WTC11 (cell line): ENCODE results near the gene ESRRG. TPM values are rescaled to one million over a fixed set of nuclear protein-coding genes. Genes with fewer than 3 reads are reported as not detected.

Experiments
- ATAC-seq: fragments of 200-7000 bp; cut with Tn5 transposase; 2 replicates; pipeline ENCODE4 v1.10.0; 2021; ENCODE audit warnings: mild to moderate bottlenecking, moderate library complexity
- CTCF ChIA-PET: fragments of 300-600 bp; sonication (Branson Sonifier 250); formaldehyde crosslinking; loops from one replicate; lab custom pipeline; 2021; ENCODE audit warnings: antibody characterized with exemption; lab: Charles Lee
- POLR2A ChIA-PET: fragments of 350-600 bp; sonication (Branson Sonifier 250); formaldehyde crosslinking; loops from one replicate; lab custom pipeline; 2021; ENCODE audit warnings: antibody characterized with exemption; lab: Charles Lee
- DNase-seq: peaks from one replicate; pipeline ENCODE4 v3.0.0; 2021; ENCODE audit warnings: low spot score
- H3K27ac Mint-ChIP-seq: 2 replicates; pipeline ENCODE4 v1.8.0; 2021; ENCODE audit warnings: mixed read lengths
- H3K27me3 Mint-ChIP-seq: 2 replicates; pipeline ENCODE4 v1.8.0; 2021; ENCODE audit warnings: low read depth, mild to moderate bottlenecking, moderate library complexity, mixed read lengths
- H3K36me3 Mint-ChIP-seq: 2 replicates; pipeline ENCODE4 v1.8.0; 2021; ENCODE audit warnings: mixed read lengths
- H3K4me1 Mint-ChIP-seq: 2 replicates; pipeline ENCODE4 v1.8.0; 2022; ENCODE audit warnings: mixed read lengths
- H3K4me3 Mint-ChIP-seq: 2 replicates; pipeline ENCODE4 v1.8.0; 2021; ENCODE audit warnings: mild to moderate bottlenecking, moderate library complexity, mixed read lengths
- H3K9me3 Mint-ChIP-seq: 2 replicates; pipeline ENCODE4 v1.8.0; 2021; ENCODE audit warnings: mixed read lengths
- CBFB ChIP-seq: sonication (generic); formaldehyde crosslinking; IDR thresholded peaks from 2 replicates; pipeline ENCODE4 v1.8.1; 2022; ENCODE audit warnings: mild to moderate bottlenecking, low read depth, missing genetic modification reagents
- CREB1 ChIP-seq: sonication (generic); formaldehyde crosslinking; IDR thresholded peaks from 2 replicates; pipeline ENCODE4 v1.8.0; 2023; ENCODE audit warnings: mild to moderate bottlenecking, missing genetic modification reagents
- MYBL2 ChIP-seq: sonication (generic); formaldehyde crosslinking; IDR thresholded peaks from 2 replicates; pipeline ENCODE4 v1.8.1; 2023; ENCODE audit warnings: mild to moderate bottlenecking, moderate library complexity, missing genetic modification reagents
- NR3C1 ChIP-seq: sonication (generic); formaldehyde crosslinking; conservative IDR thresholded peaks from 2 replicates; pipeline ENCODE4 v1.8.1; 2023; ENCODE audit warnings: low read depth, mild to moderate bottlenecking, missing genetic modification reagents
- OVOL2 ChIP-seq: fragments of 250-450 bp; sonication (Bioruptor Pico); IDR thresholded peaks from 2 replicates; pipeline ENCODE4 v1.9.0; 2021; ENCODE audit warnings: mild to moderate bottlenecking, borderline replicate concordance
- SMAD3 ChIP-seq: sonication (generic); formaldehyde crosslinking; IDR thresholded peaks from 2 replicates; pipeline ENCODE4 v1.8.0; 2022; ENCODE audit warnings: missing genetic modification reagents, mild to moderate bottlenecking, borderline replicate concordance
- TP53 ChIP-seq: sonication (generic); formaldehyde crosslinking; IDR thresholded peaks from 2 replicates; pipeline ENCODE4 v1.8.1; 2023; ENCODE audit warnings: mild to moderate bottlenecking, missing genetic modification reagents
- ZNF232 ChIP-seq: sonication (generic); formaldehyde crosslinking; IDR thresholded peaks from 2 replicates; pipeline ENCODE4 v1.8.0; 2022; ENCODE audit warnings: mild to moderate bottlenecking, missing genetic modification reagents
- ZNF317 ChIP-seq: sonication (generic); formaldehyde crosslinking; IDR thresholded peaks from 2 replicates; pipeline ENCODE4 v1.8.1; 2023; ENCODE audit warnings: low read depth, mild to moderate bottlenecking, moderate library complexity, missing genetic modification reagents, borderline replicate concordance
- ZNF423 ChIP-seq: fragments of 250-450 bp; sonication (Bioruptor Pico); IDR thresholded peaks from 2 replicates; pipeline ENCODE4 v2.1.2; 2022; ENCODE audit warnings: mild to moderate bottlenecking, moderate library complexity
- total RNA-seq: library from RNA; stranded (reverse); gene quantifications from 3 replicates; pipeline ENCODE4 v1.2.3, GENCODE V29; 2021
- TF ChIP-seq, protein P1 (sequence below): sonication (generic); formaldehyde crosslinking; IDR thresholded peaks from 2 replicates; pipeline ENCODE4 v1.8.1; 2023; ENCODE audit warnings: mild to moderate bottlenecking, missing genetic modification reagents, moderate library complexity
- TF ChIP-seq, protein P2 (sequence below): sonication (generic); formaldehyde crosslinking; IDR thresholded peaks from 2 replicates; pipeline ENCODE4 v1.8.1; 2023; ENCODE audit warnings: mild to moderate bottlenecking, missing genetic modification reagents
- TF ChIP-seq, protein P3 (sequence below): fragments of 200-600 bp; IDR thresholded peaks from 2 replicates; pipeline ENCODE4 v1.8.0; 2022; ENCODE audit warnings: antibody characterized with exemption
- TF ChIP-seq, protein P4 (sequence below): sonication (generic); formaldehyde crosslinking; conservative IDR thresholded peaks from 2 replicates; pipeline ENCODE4 v1.8.1; 2022; ENCODE audit warnings: mild to moderate bottlenecking, missing genetic modification reagents
- TF ChIP-seq, protein P5 (sequence below): sonication (generic); formaldehyde crosslinking; IDR thresholded peaks from 2 replicates; pipeline ENCODE4 v1.8.1; 2023; ENCODE audit warnings: mild to moderate bottlenecking, missing genetic modification reagents, borderline replicate concordance
- TF ChIP-seq, protein P6 (sequence below): sonication (generic); formaldehyde crosslinking; IDR thresholded peaks from 2 replicates; pipeline ENCODE4 v1.8.1; 2022; ENCODE audit warnings: mild to moderate bottlenecking, missing genetic modification reagents, moderate library complexity, borderline replicate concordance

Gene ESRRG
- total RNA-seq, 1 experiment from 2014 or later: 2.3 TPM

DNA sequence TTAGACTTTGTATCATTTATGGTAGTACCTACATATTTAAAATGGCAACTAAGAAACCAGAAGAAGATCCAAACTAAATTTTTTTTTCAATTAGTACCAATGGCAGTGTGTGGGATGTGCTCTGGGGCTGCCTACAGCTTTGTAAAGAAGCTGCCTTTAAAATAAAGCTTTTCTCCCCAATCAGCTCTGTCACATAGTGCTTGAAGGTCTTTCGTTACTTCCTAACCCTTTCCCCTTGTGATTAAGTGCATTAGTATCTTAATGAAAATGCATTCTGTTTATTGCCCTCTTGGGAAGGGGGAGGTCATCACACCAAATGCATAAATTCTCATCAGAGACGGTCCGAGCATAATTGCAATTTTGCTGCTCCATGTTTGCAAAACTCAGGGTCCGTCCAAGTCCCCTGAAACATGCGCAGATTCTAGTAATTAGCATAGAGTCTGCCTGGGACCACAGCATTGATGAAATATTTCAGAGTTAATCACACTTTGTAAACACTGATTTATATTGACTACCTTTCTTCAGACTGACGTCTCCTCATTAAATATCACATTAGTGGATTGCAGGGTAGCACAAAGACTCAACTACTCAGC is 71.3 kb downstream of the ESRRG start:
- CTCF ChIA-PET: no interaction called here
- TF ChIP-seq ZNF317 (CRISPR knock-in tag) (no peak), CREB1 (CRISPR knock-in tag) (no peak), TP53 (CRISPR knock-in tag) (no peak), MYBL2 (CRISPR knock-in tag) (no peak)
- TF ChIP-seq, protein P1, sequence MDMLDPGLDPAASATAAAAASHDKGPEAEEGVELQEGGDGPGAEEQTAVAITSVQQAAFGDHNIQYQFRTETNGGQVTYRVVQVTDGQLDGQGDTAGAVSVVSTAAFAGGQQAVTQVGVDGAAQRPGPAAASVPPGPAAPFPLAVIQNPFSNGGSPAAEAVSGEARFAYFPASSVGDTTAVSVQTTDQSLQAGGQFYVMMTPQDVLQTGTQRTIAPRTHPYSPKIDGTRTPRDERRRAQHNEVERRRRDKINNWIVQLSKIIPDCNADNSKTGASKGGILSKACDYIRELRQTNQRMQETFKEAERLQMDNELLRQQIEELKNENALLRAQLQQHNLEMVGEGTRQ (CRISPR knock-in tag): no peak
- TF ChIP-seq, protein P2, sequence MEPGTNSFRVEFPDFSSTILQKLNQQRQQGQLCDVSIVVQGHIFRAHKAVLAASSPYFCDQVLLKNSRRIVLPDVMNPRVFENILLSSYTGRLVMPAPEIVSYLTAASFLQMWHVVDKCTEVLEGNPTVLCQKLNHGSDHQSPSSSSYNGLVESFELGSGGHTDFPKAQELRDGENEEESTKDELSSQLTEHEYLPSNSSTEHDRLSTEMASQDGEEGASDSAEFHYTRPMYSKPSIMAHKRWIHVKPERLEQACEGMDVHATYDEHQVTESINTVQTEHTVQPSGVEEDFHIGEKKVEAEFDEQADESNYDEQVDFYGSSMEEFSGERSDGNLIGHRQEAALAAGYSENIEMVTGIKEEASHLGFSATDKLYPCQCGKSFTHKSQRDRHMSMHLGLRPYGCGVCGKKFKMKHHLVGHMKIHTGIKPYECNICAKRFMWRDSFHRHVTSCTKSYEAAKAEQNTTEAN: no peak
- H3K27ac Mint-ChIP-seq: no peak overlapping the region
- H3K9me3 Mint-ChIP-seq: no peaks in the 10 kb centered on the region
- no peak overlapping the region for H3K4me3 Mint-ChIP-seq
- POLR2A ChIA-PET: no interaction called here
- H3K27me3 Mint-ChIP-seq: no peaks in the 10 kb centered on the region
- peaks cover 10% of the 10 kb centered on the region for H3K4me1 Mint-ChIP-seq
- DNase-seq (no peak), ATAC-seq (no peak)
- no peaks in the 10 kb centered on the region for H3K36me3 Mint-ChIP-seq

DNA sequence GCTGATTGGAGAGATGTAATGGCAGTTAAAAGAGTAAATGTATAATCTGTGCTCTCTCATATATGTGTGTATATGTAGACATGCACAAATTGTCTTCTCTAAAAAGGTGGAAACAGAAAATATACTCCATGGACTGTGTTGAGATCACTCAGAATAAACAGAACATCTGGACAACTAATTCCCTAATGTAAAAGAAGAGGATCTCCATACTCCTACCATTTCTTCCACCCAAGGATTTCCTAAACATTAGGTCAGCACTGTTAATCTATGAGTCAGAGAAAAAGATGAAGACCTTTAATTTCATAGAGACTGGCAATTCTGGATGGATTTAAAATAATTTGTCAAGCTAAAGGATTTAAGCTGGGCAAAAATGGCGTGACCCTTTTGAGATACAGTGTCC is 80.1 kb downstream of the ESRRG start:
- DNase-seq: no peak
- H3K27me3 Mint-ChIP-seq: no peaks in the 10 kb centered on the region
- TF ChIP-seq OVOL2 (CRISPR knock-in tag): no peak
- no peak for TF ChIP-seq CBFB (CRISPR knock-in tag)
- no peak for TF ChIP-seq CREB1 (CRISPR knock-in tag)
- no peak for TF ChIP-seq ZNF232 (CRISPR knock-in tag)
- TF ChIP-seq, protein P3, sequence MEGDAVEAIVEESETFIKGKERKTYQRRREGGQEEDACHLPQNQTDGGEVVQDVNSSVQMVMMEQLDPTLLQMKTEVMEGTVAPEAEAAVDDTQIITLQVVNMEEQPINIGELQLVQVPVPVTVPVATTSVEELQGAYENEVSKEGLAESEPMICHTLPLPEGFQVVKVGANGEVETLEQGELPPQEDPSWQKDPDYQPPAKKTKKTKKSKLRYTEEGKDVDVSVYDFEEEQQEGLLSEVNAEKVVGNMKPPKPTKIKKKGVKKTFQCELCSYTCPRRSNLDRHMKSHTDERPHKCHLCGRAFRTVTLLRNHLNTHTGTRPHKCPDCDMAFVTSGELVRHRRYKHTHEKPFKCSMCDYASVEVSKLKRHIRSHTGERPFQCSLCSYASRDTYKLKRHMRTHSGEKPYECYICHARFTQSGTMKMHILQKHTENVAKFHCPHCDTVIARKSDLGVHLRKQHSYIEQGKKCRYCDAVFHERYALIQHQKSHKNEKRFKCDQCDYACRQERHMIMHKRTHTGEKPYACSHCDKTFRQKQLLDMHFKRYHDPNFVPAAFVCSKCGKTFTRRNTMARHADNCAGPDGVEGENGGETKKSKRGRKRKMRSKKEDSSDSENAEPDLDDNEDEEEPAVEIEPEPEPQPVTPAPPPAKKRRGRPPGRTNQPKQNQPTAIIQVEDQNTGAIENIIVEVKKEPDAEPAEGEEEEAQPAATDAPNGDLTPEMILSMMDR: no peak
- TF ChIP-seq NR3C1 (CRISPR knock-in tag): no peak
- TF ChIP-seq, protein P4, sequence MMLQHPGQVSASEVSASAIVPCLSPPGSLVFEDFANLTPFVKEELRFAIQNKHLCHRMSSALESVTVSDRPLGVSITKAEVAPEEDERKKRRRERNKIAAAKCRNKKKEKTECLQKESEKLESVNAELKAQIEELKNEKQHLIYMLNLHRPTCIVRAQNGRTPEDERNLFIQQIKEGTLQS (CRISPR knock-in tag): no peak
- no peak for TF ChIP-seq ZNF423
- TF ChIP-seq, protein P5, sequence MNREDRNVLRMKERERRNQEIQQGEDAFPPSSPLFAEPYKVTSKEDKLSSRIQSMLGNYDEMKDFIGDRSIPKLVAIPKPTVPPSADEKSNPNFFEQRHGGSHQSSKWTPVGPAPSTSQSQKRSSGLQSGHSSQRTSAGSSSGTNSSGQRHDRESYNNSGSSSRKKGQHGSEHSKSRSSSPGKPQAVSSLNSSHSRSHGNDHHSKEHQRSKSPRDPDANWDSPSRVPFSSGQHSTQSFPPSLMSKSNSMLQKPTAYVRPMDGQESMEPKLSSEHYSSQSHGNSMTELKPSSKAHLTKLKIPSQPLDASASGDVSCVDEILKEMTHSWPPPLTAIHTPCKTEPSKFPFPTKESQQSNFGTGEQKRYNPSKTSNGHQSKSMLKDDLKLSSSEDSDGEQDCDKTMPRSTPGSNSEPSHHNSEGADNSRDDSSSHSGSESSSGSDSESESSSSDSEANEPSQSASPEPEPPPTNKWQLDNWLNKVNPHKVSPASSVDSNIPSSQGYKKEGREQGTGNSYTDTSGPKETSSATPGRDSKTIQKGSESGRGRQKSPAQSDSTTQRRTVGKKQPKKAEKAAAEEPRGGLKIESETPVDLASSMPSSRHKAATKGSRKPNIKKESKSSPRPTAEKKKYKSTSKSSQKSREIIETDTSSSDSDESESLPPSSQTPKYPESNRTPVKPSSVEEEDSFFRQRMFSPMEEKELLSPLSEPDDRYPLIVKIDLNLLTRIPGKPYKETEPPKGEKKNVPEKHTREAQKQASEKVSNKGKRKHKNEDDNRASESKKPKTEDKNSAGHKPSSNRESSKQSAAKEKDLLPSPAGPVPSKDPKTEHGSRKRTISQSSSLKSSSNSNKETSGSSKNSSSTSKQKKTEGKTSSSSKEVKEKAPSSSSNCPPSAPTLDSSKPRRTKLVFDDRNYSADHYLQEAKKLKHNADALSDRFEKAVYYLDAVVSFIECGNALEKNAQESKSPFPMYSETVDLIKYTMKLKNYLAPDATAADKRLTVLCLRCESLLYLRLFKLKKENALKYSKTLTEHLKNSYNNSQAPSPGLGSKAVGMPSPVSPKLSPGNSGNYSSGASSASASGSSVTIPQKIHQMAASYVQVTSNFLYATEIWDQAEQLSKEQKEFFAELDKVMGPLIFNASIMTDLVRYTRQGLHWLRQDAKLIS (CRISPR knock-in tag): no peak
- no peak for TF ChIP-seq SMAD3 (CRISPR knock-in tag)
- TF ChIP-seq, protein P6, sequence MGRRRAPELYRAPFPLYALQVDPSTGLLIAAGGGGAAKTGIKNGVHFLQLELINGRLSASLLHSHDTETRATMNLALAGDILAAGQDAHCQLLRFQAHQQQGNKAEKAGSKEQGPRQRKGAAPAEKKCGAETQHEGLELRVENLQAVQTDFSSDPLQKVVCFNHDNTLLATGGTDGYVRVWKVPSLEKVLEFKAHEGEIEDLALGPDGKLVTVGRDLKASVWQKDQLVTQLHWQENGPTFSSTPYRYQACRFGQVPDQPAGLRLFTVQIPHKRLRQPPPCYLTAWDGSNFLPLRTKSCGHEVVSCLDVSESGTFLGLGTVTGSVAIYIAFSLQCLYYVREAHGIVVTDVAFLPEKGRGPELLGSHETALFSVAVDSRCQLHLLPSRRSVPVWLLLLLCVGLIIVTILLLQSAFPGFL (CRISPR knock-in tag): no peak
- no peak overlapping the region for H3K27ac Mint-ChIP-seq
- POLR2A ChIA-PET: interaction anchor here (0.5 kb wide), 1 partner anchor 808 kb away, joined by 5 read pairs; no protein-coding TSS in a partner anchor
- ATAC-seq: no peak
- CTCF ChIA-PET: no interaction called here
- H3K36me3 Mint-ChIP-seq: no peaks in the 10 kb centered on the region
- no peak overlapping the region for H3K4me3 Mint-ChIP-seq
- no peaks in the 10 kb centered on the region for H3K9me3 Mint-ChIP-seq
- no peaks in the 10 kb centered on the region for H3K4me1 Mint-ChIP-seq
